ENCODE measurements around the gene SNED1.

Gene SNED1

GRCh38 chr2:241030333-241030680 lies 31.9 kb downstream of the SNED1 start:
- DNase-seq (ENCODE audit: low read depth) = no peak

GRCh38 chr2:241030883-241031282 lies 32.5 kb downstream of the SNED1 start:
- DNase-seq (ENCODE audit: low read depth) = no peak

GRCh38 chr2:241031436-241032165 lies 33.2 kb downstream of the SNED1 start:
- DNase-seq (ENCODE audit: low read depth) = no peak

GRCh38 chr2:241033336-241033987 lies 35.0 kb downstream of the SNED1 start:
- no peak for DNase-seq (ENCODE audit: low read depth)

GRCh38 chr2:241033994-241034393 lies 35.6 kb downstream of the SNED1 start:
- no peak for DNase-seq (ENCODE audit: low read depth)

GRCh38 chr2:241034490-241035141 lies 36.2 kb downstream of the SNED1 start:
- DNase-seq (ENCODE audit: low read depth) = no peak

GRCh38 chr2:241035142-241035817 lies 36.9 kb downstream of the SNED1 start:
- no peak for DNase-seq (ENCODE audit: low read depth)

GRCh38 chr2:241035818-241036396 lies 37.5 kb downstream of the SNED1 start:
- no peak for DNase-seq (ENCODE audit: low read depth)

GRCh38 chr2:241036397-241036963 lies 38.1 kb downstream of the SNED1 start:
- DNase-seq (ENCODE audit: low read depth) = no peak

- DNase-seq (ENCODE audit: low read depth) = no peak
Observed at GRCh38 chr2:241036964-241037421, 38.6 kb downstream of the SNED1 start.

- no peak for DNase-seq (ENCODE audit: low read depth)
Observed at GRCh38 chr2:241037498-241037897, 39.1 kb downstream of the SNED1 start.

- DNase-seq (ENCODE audit: low read depth) = no peak
Observed at GRCh38 chr2:241038374-241039180, 40.2 kb downstream of the SNED1 start.

- DNase-seq (ENCODE audit: low read depth) = no peak
Observed at GRCh38 chr2:241039416-241039815, 41.0 kb downstream of the SNED1 start.

GRCh38 chr2:241040081-241040803 lies 41.8 kb downstream of the SNED1 start:
- DNase-seq (ENCODE audit: low read depth) = no peak

GRCh38 chr2:241041589-241042158 lies 43.3 kb downstream of the SNED1 start:
- DNase-seq (ENCODE audit: low read depth) = no peak

- no peak for DNase-seq (ENCODE audit: low read depth)
Observed at GRCh38 chr2:241043581-241043980, 45.2 kb downstream of the SNED1 start.

GRCh38 chr2:241047253-241048010 lies 49.0 kb downstream of the SNED1 start:
- no peak for DNase-seq (ENCODE audit: low read depth)

GRCh38 chr2:241048149-241048948 lies 49.9 kb downstream of the SNED1 start:
- DNase-seq (ENCODE audit: low read depth) = no peak

All from stimulated activated CD8-positive, alpha-beta memory T cell treated with anti-CD3 and anti-CD28 coated beads, Interleukin-15, amount 100 ng/mL, for 24 hours (primary cell).